Keratinocyte (primary cell): ENCODE data around the gene EWSR1. TPM values are rescaled to one million over a fixed set of nuclear protein-coding genes. Genes with fewer than 3 reads are reported as not detected.

Experiments
- DNase-seq: peaks from one replicate; pipeline ENCODE4 v3.0.0-alpha.2; 2011; ENCODE audit warnings: low read depth, missing footprints, low spot score
- FAIRE-seq: peaks from 2 replicates; lab custom pipeline; 2011; peaks lifted over from hg19 to GRCh38; lab: Jason Lieb, UNC
- H2AFZ ChIP-seq: 2 replicates; pipeline ENCODE4 v1.6.0; 2012; ENCODE audit warnings: low read length, control low read depth, inconsistent platforms; ENCODE audit not compliant: control insufficient read depth
- H3K27ac ChIP-seq: 2 replicates; pipeline ENCODE4 v1.5.1; 2011; ENCODE audit warnings: low read length; ENCODE audit not compliant: control insufficient read depth, insufficient read depth
- H3K27me3 ChIP-seq: 3 replicates; pipeline ENCODE4 v1.6.0; 2011; ENCODE audit warnings: low read length; ENCODE audit not compliant: control insufficient read depth, insufficient read depth; ENCODE audit errors: extremely low read depth
- H3K36me3 ChIP-seq, 2 experiments: 2 replicates in 1 of 2; 3 replicates in 1 of 2; pipeline ENCODE4 v1.5.1; 2011; ENCODE audit warnings: low read length in 2 of 2, mild to moderate bottlenecking in 1 of 2; ENCODE audit not compliant: control insufficient read depth in 2 of 2, insufficient read depth in 2 of 2; ENCODE audit errors: extremely low read depth in 1 of 2
- H3K4me1 ChIP-seq: 3 replicates; pipeline ENCODE4 v1.5.1; 2011; ENCODE audit warnings: low read length; ENCODE audit not compliant: control insufficient read depth, insufficient read depth; ENCODE audit errors: extremely low read depth
- H3K4me2 ChIP-seq: 3 replicates; pipeline ENCODE4 v1.6.0; 2011; ENCODE audit warnings: low read depth, low read length; ENCODE audit not compliant: control insufficient read depth, insufficient read depth; ENCODE audit errors: extremely low read depth
- H3K4me3 ChIP-seq, 3 experiments: fragments of 200-600 bp in 1 of 3; sonication (generic) in 1 of 3; 2 replicates in 2 of 3; 3 replicates in 1 of 3; pipeline ENCODE4 v1.5.1; 2011 to 2016; ENCODE audit warnings: low read length in 3 of 3, mild to moderate bottlenecking in 3 of 3, control low read depth in 2 of 3, inconsistent platforms in 1 of 3, low read depth in 1 of 3, mixed read lengths in 1 of 3, mixed run types in 1 of 3, moderate library complexity in 1 of 3; ENCODE audit not compliant: control insufficient read depth in 2 of 3, insufficient read depth in 2 of 3; ENCODE audit errors: extremely low read depth in 1 of 3
- H3K79me2 ChIP-seq: 2 replicates; pipeline ENCODE4 v1.6.0; 2012; ENCODE audit warnings: low read length; ENCODE audit not compliant: control insufficient read depth, insufficient read depth
- H3K9ac ChIP-seq: 3 replicates; pipeline ENCODE4 v1.6.0; 2011; ENCODE audit warnings: low read length; ENCODE audit not compliant: control insufficient read depth, insufficient read depth; ENCODE audit errors: extremely low read depth
- H3K9me1 ChIP-seq: 3 replicates; pipeline ENCODE4 v1.6.0; 2011; ENCODE audit warnings: low read length; ENCODE audit not compliant: control insufficient read depth, insufficient read depth; ENCODE audit errors: extremely low read depth
- H3K9me3 ChIP-seq: 2 replicates; pipeline ENCODE4 v1.5.1; 2012; ENCODE audit warnings: low read depth, low read length; ENCODE audit not compliant: control insufficient read depth
- H4K20me1 ChIP-seq: 3 replicates; pipeline ENCODE4 v1.6.0; 2011; ENCODE audit warnings: low read length; ENCODE audit not compliant: control insufficient read depth, insufficient read depth; ENCODE audit errors: extremely low read depth
- EZH2 ChIP-seq: IDR thresholded peaks from one replicate; pipeline ENCODE4 v1.6.1; 2012; ENCODE audit warnings: inconsistent platforms, mild to moderate bottlenecking, low read length, moderate library complexity
- dilution Hi-C: fragments of 300-500 bp; cut with MboI; formaldehyde crosslinking; loops from one replicate; pipeline ENCODE4 v1.7.0; 2020; ENCODE audit warnings: low sequenced_read_pairs; ENCODE audit not compliant: extremely low pct_ligation_motif_present
- polyA plus RNA-seq, 5 experiments: library from polyadenylated mRNA; depleted of rRNA in 3 of 5; stranded (reverse) in 3 of 5; stranded (forward) in 1 of 5; unstranded in 1 of 5; fragments of >200 nt; gene quantifications; 1 replicate in 1 of 5; 2 replicates in 3 of 5; 3 replicates in 1 of 5; pipeline versions ENCODE4 v1.2.1 to v1.2.3, GENCODE V29; 2011 to 2012; ENCODE audit warnings: missing spikeins in 2 of 5, low read depth in 1 of 5, low replicate concordance in 1 of 5
- TF ChIP-seq, protein P1 (sequence below), 3 experiments: IDR thresholded peaks in 1 of 3; conservative IDR thresholded peaks in 1 of 3; optimal IDR thresholded peaks in 1 of 3; 2 replicates in 2 of 3; 3 replicates in 1 of 3; pipeline versions ENCODE3 to v1.5.1; 2011; ENCODE audit warnings: low read length in 3 of 3, mild to moderate bottlenecking in 3 of 3, moderate library complexity in 2 of 3, control low read depth in 1 of 3, inconsistent platforms in 1 of 3; ENCODE audit not compliant: insufficient read depth in 2 of 3; ENCODE audit errors: extremely low read depth in 1 of 3

Gene EWSR1
- polyA plus RNA-seq, 1 donor (not counting 4 experiments of a cell fraction or from before 2014, with no cell fraction given): 245 TPM

DNA sequence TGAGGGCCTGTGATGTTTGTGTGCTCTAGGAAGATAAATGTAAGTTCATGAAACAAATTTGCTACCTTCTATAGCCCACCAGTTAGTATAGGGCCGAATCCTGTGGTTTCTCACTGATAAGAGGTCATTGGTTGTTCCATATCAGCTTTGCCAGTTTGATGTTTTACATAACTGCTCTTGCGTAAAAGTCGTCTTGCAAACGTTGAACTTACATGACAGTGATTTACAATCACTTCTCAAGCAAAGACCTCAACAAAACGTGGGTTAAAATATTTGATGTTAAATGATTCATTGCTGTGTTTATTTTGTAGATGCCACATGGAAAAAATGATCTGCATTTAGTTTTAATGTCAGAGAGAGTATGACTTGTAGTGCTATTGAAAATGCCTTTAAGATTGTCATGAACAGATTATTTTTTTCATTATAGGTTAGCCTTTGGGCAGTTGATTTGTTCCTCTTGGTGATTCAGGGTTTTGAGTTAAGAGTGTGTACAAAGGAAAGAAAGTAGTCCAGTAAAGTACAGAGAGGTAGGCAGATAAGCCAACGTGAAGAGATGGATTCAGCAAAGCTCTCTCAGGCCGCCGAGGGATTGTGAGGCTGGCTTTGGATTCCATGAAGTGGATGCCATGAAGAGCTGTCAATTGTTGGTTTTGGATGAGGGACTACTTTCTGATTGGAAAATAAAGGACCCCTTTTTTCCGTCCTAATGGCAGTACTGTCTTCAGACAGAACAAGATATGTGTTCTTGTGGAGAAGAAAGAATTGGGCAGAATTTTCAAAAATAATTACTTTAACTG, 2.6 kb downstream of the EWSR1 start:
- Histone ChIP-seq H3K4me2 (peak overlapping the region; percentile 83), H3K9ac (peak overlapping the region; percentile 100), H3K9me3 (no peaks in the 10 kb centered on the region), H4K20me1 (peaks cover 43% of the 10 kb centered on the region), H3K36me3 (peaks cover 17 to 35% of the 10 kb centered on the region in 2 experiments), H2AFZ (no peak overlapping the region), H3K4me3 (peak overlapping the region; percentile 82 to 92 (median 89)), H3K27me3 (no peaks in the 10 kb centered on the region), H3K27ac (no peak overlapping the region), H3K4me1 (peaks cover 23% of the 10 kb centered on the region), H3K9me1 (no peaks in the 10 kb centered on the region), H3K79me2 (peaks cover 92% of the 10 kb centered on the region)
- TF ChIP-seq EZH2: no peak
- TF ChIP-seq, protein P1, sequence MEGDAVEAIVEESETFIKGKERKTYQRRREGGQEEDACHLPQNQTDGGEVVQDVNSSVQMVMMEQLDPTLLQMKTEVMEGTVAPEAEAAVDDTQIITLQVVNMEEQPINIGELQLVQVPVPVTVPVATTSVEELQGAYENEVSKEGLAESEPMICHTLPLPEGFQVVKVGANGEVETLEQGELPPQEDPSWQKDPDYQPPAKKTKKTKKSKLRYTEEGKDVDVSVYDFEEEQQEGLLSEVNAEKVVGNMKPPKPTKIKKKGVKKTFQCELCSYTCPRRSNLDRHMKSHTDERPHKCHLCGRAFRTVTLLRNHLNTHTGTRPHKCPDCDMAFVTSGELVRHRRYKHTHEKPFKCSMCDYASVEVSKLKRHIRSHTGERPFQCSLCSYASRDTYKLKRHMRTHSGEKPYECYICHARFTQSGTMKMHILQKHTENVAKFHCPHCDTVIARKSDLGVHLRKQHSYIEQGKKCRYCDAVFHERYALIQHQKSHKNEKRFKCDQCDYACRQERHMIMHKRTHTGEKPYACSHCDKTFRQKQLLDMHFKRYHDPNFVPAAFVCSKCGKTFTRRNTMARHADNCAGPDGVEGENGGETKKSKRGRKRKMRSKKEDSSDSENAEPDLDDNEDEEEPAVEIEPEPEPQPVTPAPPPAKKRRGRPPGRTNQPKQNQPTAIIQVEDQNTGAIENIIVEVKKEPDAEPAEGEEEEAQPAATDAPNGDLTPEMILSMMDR (optimal IDR thresholded peaks at IDR 0.05 in 1 of 3, IDR thresholded peaks at IDR 0.05 in 1 of 3, conservative IDR thresholded peaks at IDR 0.05 in 1 of 3; ENCODE audit: extremely low read depth in 1 of 3, insufficient read depth in 2 of 3, low read length in 3 of 3): no peak
- dilution Hi-C loops: no loop called here
- FAIRE-seq: no peak
- no peak for DNase-seq

DNA sequence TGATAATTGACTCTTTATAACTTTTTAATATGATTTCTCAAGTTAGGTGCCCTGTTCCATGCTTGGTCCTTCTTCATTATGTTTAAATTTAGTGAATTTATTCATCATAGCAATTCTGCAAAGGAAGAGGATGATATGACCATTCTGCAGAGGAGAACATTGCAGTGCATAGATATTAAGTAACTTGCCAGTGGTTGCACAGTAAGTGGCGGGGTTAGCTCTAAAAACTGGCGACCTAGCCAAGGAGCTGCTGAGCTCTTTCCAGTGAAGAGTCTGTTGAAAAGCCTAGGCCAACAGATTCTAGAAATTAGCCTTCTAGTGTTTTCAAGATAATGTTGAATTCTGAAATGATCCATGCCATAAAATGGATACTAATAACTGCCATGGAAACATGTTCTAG, 4.6 kb downstream of the EWSR1 start:
- Histone ChIP-seq H3K9ac (no peak overlapping the region), H3K36me3 (peaks cover 24 to 45% of the 10 kb centered on the region in 2 experiments), H3K79me2 (peaks cover 96% of the 10 kb centered on the region), H3K4me2 (no peak overlapping the region), H3K27me3 (no peaks in the 10 kb centered on the region), H3K4me3 (no peak overlapping the region), H3K4me1 (peaks cover 15% of the 10 kb centered on the region), H3K9me3 (no peaks in the 10 kb centered on the region), H4K20me1 (peaks cover 52% of the 10 kb centered on the region), H3K9me1 (peaks cover 2% of the 10 kb centered on the region), H2AFZ (no peak overlapping the region), H3K27ac (no peak overlapping the region)
- FAIRE-seq: no peak
- dilution Hi-C loops: no loop called here
- no peak for DNase-seq
- TF ChIP-seq, protein P1 (optimal IDR thresholded peaks at IDR 0.05 in 1 of 3, IDR thresholded peaks at IDR 0.05 in 1 of 3, conservative IDR thresholded peaks at IDR 0.05 in 1 of 3; ENCODE audit: extremely low read depth in 1 of 3, insufficient read depth in 2 of 3, low read length in 3 of 3): no peak
